HepG2 (cell line): Measurements from ENCODE around the gene FAH.

Experiments used
- CHD2 ChIP-seq: IDR thresholded peaks from 2 replicates; pipeline ENCODE4 v1.6.1; 2011; ENCODE audit warnings: low read depth, low read length, improper control_type of control experiment
- DNMT1 ChIP-seq: sonication (generic); formaldehyde crosslinking; IDR thresholded peaks from 2 replicates; pipeline ENCODE4 v1.5.1; 2020; ENCODE audit warnings: mild to moderate bottlenecking, missing genetic modification reagents
- ELF1 ChIP-seq: sonication (generic); formaldehyde crosslinking; IDR thresholded peaks from 2 replicates; pipeline ENCODE4 v1.4.0; 2020; ENCODE audit warnings: missing genetic modification reagents
- ELF3 ChIP-seq: IDR thresholded peaks from 2 replicates; pipeline ENCODE4 v1.6.1; 2016; ENCODE audit warnings: missing genetic modification reagents, missing compliant biosample characterization
- EP300 ChIP-seq, 3 experiments: sonication (generic) in 1 of 3; formaldehyde crosslinking in 1 of 3; IDR thresholded peaks; 2 replicates each; pipeline versions ENCODE4 v1.5.1 to v1.6.1; 2011 to 2020; ENCODE audit warnings: low read depth in 2 of 3, low read length in 2 of 3, borderline replicate concordance in 1 of 3, improper control_type of control experiment in 1 of 3, mild to moderate bottlenecking in 1 of 3, missing genetic modification reagents in 1 of 3, moderate library complexity in 1 of 3
- MYC ChIP-seq: sonication (generic); formaldehyde crosslinking; IDR thresholded peaks from 2 replicates; pipeline ENCODE4 v1.9.0; 2021; ENCODE audit warnings: missing genetic modification reagents, borderline replicate concordance
- MZF1 ChIP-seq: sonication (generic); formaldehyde crosslinking; IDR thresholded peaks from 2 replicates; pipeline ENCODE4 v1.8.1; 2023; ENCODE audit warnings: mild to moderate bottlenecking, missing genetic modification reagents, borderline replicate concordance
- NFE2L2 ChIP-seq: fragments of 150-350 bp; IDR thresholded peaks from 2 replicates; pipeline ENCODE4 v1.6.1; 2014; ENCODE audit warnings: low read length
- POLR2A ChIP-seq, 2 experiments: IDR thresholded peaks; 2 replicates each; pipeline ENCODE4 v1.6.1; 2011; ENCODE audit warnings: low read depth in 2 of 2, low read length in 2 of 2, mild to moderate bottlenecking in 1 of 2, moderate library complexity in 1 of 2; ENCODE audit not compliant: insufficient read depth in 1 of 2
- RAD21 ChIP-seq: fragments of 450-650 bp; formaldehyde crosslinking; IDR thresholded peaks from 2 replicates; pipeline ENCODE4 v1.5.0; 2020; ENCODE audit warnings: mild to moderate bottlenecking
- RFX5 ChIP-seq: IDR thresholded peaks from 2 replicates; pipeline ENCODE4 v1.6.1; 2011; ENCODE audit warnings: low read depth, low read length, improper control_type of control experiment
- ZNF160 ChIP-seq: sonication (generic); formaldehyde crosslinking; IDR thresholded peaks from 2 replicates; pipeline ENCODE4 v1.8.0; 2022; ENCODE audit warnings: mild to moderate bottlenecking, inconsistent platforms, missing genetic modification reagents
- ZNF275 ChIP-seq: sonication (generic); formaldehyde crosslinking; IDR thresholded peaks from 2 replicates; pipeline ENCODE4 v1.8.0; 2022; ENCODE audit warnings: missing genetic modification reagents, mild to moderate bottlenecking, inconsistent platforms, borderline replicate concordance
- ZNF552 ChIP-seq: sonication (generic); formaldehyde crosslinking; IDR thresholded peaks from 2 replicates; pipeline ENCODE4 v1.9.0; 2022; ENCODE audit warnings: missing genetic modification reagents, mild to moderate bottlenecking, borderline replicate concordance

- no peak for TF ChIP-seq MYC (CRISPR knock-in tag)
- no peak for TF ChIP-seq ZNF160 (CRISPR knock-in tag)
- no peak for TF ChIP-seq POLR2A (IDR thresholded peaks at IDR 0.05; ENCODE audit: insufficient read depth in 1 of 2, low read depth in 2 of 2, low read length in 2 of 2)
- no peak for TF ChIP-seq ELF3 (CRISPR knock-in tag)
- no peak for TF ChIP-seq RFX5
- no peak for TF ChIP-seq NFE2L2
- TF ChIP-seq MZF1 (CRISPR knock-in tag): no peak
- TF ChIP-seq EP300 (IDR thresholded peaks at IDR 0.05; ENCODE audit: low read depth in 2 of 2, low read length in 2 of 2): no peak; a peak in 1 of 4 replicates
- TF ChIP-seq EP300 (CRISPR knock-in tag; IDR thresholded peaks at IDR 0.05; ENCODE audit: borderline replicate concordance): no peak
- TF ChIP-seq ELF1: no peak
- TF ChIP-seq DNMT1 (CRISPR knock-in tag): no peak
- TF ChIP-seq ZNF552: no peak
- TF ChIP-seq ZNF275 (CRISPR knock-in tag): no peak
- no peak for TF ChIP-seq RAD21 (CRISPR knock-in tag)
- TF ChIP-seq CHD2: no peak
These were observed 1.5 kb downstream of the FAH start for GRCh38 chr15:80154336-80154735.
